NK-92 (cell line): Measurements from ENCODE around the gene ARFGAP1.

ENCODE experiments used
- DNase-seq: peaks from one replicate; lab custom pipeline; 2025; ENCODE audit not compliant: unreplicated experiment; lab: John Stamatoyannopoulos, UW

ARFGAP1 gene

DNA sequence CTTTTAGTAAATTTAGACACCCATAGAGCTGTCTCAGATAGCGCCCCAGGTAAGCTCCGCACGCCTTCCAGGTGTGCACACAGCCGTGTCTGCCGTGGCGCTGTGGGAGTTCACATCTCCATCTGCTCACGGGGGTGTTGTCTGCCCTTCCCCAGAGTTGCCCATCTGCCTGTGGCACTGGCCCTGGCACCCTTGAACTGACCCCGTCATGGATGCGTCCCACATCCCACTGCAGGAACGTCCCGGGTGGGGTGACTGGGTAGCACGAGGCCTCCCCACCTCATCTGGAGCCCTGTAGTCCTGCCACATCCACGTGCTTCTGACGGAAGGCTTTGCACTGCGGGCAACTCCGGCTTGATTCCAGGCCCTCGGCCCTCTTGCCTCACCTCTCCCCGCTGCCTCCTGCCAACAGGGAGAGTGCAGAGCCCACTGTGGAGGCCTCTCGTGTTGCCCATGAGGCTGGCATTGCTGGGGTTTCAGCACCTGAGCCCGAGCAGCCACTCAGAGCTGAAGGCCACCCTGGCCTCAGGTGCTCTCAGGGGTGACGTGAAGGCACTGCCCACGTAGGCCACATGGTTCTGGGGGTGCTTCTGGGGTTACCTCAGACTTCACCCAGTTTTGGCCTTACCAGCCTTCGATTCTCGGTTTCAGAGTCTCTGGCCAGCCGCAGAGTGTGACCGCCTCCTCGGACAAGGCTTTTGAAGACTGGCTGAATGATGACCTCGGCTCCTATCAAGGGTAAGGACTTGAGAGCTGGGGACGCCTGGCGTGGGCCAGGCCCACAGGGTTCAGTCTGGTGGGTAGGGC lies 5.1 kb downstream of the ARFGAP1 start:
- DNase-seq, result no peak

DNA sequence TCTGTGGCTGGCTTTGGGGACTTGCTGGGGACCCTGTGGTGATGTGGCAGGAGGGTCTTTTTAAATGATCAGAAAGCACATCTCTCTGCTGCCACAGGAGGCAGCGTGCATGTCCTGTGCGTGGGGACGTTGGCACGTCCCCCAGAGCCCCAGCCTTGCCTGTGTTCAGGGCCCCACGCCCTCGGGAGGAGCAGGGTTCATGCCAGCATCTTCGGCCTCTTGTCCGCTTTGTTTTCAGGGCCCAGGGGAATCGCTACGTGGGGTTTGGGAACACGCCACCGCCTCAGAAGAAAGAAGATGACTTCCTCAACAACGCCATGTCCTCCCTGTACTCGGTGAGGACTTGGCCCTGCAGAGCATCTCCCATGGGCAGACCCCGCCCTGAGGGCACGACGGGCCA lies 6.0 kb downstream of the ARFGAP1 start:
- no peak for DNase-seq

DNA sequence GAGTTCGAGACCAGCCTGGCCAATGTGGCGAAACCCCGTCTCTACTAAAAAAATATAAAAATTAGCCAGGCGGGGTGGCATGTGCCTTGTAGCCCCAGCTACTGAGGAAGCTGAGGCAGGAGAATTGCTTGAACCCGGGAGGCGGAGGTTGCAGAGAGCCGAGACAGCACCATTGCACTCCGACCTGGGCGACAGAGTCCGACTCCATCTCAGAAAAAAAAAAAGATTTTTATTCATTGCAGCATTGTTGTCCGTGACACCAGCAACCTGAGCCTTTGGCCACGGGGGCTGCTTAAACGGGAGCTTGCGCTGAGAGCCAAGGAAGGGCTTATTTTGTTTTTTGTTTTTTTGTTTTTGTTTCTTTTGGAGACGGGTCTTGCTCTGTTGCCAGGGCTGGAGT lies 7.3 kb downstream of the ARFGAP1 start:
- no peak for DNase-seq

DNA sequence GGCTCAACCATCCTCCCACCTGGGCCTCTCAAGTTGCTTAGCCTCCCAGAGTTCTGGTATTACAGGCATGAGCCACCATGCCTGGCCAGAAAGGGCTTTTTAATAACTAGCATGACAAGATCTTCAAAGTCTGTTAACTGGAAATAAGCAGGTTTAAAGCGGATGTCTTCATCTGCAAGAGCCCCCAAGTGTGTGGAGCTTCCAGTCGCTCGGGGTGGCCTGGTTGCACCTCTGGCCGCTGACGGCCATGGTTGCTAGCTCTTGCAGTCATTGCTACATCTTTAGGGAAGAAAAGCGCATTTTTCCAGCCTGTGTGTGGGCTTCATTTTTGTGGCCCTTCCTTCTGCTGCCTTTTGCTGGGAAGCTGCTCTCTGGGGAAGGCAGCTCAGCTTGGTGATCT lies 7.8 kb downstream of the ARFGAP1 start:
- DNase-seq, result no peak

DNA sequence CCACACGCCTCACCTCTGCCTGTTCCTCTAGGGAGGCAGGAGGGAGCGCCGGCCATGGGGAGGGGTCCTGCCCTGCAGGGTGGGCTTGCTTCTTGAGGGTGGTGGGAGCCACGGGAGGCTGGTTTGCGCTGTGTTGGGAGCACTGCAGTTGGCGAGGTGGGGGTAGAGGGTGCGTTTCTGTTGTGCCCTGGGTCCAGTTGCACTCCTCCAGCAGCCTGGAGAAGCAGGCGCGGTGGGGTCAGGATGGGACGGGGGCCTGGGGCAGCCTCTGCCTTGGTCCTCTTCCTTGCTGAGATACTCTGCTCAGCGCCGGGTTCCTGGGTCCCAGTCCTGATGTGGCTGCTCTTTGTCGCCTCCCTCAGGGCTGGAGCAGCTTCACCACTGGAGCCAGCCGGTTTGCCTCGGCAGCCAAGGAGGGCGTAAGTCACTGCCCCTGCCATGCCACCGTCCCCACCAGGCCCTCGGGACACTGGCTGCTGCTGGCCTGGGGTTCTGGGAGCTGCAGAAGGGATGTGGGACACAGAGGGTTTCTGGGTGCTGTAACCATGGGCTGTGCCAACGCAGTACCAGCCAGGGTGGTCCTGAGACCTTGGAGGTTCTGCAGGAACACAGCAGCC lies 8.4 kb downstream of the ARFGAP1 start:
- no peak for DNase-seq

DNA sequence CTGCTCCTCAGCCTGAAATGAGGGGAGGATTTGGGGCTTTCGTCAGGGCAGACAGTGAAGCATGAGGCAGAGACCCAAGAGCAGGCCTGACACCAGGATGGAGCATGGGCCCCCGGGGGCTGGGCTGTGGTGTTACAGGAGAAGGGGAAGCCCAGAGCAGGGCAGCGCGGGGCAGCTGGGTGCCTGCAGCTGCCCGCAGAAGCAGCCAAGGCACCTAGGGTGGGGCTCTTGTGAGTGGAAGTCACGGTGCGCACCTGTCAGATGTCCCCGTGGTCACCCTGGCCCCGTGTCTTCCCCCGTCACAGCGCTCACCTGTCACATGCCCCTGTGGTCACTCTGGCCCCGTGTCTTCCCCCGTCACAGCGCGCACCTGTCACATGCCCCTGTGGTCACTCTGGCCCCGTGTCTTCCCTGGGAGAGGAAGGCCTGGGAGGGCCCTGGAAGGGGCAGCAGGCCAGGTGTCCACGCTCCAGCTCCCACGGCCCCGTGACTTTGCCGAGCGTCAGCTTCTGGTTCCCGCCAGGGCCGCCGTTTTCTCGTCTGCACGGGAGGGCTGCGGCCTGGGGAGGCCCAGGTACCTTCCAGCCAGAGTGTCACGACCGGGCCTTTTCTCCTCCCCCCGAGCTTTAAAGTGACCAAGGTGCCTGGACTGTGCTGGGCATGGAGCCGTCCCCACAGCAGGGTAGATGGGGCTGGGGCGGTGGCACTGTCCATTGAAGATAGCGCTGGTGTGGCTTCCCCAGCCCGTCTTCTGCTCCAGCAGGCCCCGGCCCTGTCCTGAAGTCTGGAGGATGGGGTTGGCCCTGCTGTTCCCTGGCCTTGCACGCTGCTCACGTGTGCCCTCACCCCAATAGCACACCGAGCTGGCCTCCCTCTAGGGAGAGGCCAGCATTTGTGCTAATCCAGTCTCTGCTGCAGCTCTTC lies 9.4 kb downstream of the ARFGAP1 start:
- DNase-seq, result no peak

DNA sequence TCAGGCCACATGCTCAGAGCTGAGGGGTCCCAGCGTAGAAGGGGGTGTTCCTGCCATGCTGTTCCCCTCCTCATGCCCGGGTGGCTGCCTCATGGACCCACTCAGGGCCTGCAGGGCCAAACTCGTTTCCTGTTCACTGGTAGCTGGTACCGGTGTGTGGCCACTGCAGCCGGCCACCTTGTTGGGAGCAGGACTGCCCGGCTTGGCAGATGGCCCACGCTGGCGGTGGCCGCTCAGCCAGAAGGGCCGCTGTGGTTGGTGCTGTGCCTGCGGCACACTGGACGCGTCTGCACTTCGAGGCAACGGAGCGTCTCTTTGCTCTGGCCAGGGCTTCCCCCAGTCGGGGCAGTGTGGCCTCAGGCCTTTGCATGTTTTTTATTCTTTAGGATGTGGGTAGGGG lies 10.3 kb downstream of the ARFGAP1 start:
- DNase-seq, result no peak

DNA sequence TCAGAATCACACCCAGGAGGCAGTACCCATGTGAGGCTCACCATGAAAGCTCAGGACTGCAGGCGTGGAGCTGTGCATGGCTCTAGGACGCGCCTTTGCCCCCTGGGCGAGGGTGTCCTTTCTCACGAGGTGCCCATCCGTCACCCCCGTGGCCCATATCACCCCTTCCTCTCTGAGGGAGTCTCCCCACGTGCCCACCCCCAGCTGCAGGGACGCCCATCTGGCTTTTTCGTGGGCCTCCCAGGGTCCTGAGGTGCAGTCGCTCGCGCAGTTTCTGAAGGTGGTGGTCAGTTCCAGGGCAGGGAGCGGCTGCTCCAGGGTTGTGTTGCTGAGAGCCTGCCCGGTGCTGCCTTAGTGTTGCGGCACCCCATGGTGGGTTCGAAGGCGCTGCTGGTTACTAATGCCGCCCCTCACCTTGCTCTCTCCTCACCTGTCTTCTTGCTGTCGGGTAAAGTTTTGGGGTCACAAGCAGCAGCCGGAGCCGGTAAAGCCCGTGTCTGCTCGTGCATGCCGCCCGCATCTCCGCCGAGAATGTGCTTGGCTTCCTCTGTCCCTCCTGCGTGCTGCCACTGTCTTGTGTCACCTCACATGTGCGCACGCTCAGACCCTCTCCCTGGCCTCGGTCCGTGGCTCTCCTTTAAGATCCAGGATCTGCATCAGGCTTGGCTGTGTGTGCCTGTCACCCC lies 10.9 kb downstream of the ARFGAP1 start:
- DNase-seq, result no peak

DNA sequence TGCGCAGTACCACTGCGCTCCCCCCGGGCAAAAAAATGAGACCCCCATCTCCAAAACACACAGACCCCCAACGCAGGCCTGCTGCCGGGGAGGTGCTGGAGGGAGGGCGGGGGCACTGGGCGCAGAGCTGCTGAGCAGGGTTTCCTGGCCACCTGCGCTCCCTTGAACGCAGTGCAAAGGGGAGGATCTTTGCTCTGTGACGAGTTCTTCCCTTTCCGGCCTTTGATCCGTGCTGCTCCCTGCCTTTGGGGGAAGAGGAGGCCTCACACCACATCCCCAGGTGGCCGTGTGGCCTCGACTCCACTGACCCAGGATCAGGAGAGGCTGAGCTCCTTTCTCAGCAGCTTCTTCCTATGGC lies 11.4 kb downstream of the ARFGAP1 start:
- no peak for DNase-seq

DNA sequence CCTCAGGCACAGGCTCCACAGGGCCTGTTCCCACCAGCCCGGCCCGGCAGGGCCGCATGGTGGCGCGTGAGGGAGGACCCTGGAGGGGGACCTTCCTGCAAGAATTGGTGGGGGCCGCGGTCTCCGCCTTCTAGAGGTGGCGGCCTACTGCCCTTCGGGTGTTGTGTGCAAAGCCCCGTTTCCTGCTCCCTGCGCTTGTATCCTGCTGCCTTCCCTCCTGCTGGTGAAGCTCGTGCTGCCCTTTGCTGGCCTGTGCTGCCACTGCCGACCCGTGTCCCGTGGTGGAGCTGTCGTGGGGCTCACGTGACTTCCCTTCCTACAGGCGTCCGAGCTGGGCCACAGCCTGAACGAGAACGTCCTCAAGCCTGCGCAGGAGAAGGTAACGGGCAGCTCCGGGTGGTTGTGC lies 11.9 kb downstream of the ARFGAP1 start:
- DNase-seq, result no peak

DNA sequence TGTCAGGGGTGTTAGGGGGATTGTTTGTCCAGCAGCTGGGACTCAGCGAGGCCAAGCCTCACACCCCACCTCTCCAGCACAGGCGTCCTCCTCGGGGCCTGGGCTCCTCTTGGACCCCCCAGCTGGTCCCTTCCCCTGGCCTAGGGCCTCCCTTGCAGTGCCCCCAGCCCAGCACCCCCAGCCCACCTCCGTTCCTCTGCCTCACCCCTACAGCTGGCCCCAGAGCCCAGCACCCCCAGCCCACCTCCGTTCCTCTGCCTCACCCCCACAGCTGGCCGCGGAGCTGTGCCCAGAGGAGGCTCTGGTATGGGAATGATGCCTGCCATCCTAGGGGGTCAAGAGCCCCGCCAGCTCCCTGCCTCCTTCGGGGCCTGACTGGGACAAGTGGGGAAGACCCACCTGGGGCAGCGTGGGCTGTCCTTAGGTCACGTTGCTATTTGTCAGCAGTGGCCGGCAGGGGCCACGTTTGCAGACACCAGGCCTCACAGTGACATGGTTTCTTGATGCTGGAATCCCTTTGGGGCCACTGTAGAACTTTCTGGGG lies 12.4 kb downstream of the ARFGAP1 start:
- DNase-seq, result no peak

DNA sequence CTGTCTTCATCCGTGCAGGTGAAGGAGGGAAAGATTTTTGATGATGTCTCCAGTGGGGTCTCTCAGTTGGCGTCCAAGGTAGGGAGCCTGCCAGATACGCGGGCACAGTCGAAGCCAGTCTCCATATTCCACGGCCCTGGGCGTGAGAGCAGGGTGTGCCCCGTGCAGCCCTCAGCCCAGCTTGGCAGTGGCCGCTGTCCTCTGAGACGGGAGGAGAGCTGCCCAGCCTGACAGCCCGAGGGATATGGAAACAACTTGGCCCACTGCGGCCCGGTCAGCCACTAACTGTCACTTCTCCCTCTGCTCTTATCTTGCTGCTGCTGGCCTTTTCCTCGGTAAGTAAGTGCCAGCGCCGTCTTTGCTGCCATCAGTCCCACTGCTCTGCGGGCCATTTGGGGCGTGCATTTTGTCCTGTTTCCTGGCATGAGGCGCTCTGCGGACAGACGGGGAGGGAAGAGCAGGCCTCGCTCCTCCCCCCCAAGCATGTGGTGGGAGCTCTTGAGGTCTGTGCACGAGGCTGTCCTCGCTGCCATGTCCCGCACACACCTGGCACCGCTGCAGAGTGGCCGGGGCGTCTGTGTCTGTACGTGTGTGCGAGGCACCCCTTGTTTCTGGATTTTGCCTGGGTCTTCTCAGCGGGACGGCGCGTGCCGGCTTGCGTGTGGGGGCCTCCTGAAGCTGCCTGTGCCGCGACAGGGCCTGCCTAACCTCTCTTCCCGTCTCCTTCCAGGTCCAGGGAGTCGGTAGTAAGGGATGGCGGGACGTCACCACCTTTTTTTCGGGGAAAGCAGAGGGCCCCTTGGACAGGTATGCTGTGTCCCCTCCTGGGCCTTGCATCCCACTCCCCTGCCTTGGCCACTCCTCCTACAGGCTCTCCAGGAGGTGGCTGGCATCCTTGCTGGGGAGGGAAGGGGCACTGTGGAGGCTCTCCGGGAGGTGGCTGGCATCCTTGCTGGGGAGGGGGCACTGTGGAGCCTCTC lies 13.3 kb downstream of the ARFGAP1 start:
- DNase-seq, result no peak

DNA sequence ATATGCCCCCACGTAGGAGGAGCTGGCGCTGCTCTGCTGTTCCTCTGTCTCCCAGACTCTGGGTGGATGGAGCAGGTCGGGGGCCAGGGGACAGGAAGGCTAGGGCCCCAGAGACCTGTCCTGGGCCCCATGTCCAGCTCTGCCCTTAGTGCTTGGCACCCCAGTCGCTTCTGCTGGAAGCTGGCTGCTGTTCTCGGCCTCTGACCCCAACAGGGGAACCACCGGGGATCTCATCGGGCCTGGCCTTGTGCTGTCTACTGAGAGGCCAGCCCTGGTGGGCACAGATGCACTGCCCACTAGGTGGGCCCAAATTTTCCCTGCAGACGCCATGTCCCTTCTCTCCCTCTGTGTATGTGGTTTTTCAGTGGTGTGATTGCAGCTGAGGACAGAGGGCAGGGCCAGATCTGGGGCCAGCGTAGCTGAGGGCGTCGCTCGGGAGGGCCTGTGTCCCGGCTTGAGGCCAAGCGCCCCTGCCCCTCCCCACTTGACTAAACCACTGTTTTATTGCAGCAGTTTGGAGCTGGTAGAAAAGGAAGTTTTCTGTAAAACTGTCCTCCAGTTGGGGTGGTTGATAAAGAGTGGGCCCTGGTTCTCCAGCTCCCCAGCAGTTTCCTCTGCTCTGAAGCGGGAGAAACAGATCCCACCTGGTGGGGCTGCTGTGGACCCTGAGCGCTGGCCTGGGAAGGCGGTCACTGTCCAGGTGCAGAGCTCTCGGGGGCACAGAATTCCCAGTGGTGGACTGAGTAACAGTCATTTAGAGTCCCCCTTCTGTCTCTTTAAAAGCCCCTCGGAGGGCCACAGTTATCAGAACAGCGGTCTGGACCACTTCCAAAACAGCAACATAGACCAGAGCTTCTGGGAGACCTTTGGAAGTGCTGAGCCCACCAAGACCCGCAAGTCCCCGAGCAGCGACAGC lies 14.4 kb downstream of the ARFGAP1 start:
- DNase-seq, result no peak

DNA sequence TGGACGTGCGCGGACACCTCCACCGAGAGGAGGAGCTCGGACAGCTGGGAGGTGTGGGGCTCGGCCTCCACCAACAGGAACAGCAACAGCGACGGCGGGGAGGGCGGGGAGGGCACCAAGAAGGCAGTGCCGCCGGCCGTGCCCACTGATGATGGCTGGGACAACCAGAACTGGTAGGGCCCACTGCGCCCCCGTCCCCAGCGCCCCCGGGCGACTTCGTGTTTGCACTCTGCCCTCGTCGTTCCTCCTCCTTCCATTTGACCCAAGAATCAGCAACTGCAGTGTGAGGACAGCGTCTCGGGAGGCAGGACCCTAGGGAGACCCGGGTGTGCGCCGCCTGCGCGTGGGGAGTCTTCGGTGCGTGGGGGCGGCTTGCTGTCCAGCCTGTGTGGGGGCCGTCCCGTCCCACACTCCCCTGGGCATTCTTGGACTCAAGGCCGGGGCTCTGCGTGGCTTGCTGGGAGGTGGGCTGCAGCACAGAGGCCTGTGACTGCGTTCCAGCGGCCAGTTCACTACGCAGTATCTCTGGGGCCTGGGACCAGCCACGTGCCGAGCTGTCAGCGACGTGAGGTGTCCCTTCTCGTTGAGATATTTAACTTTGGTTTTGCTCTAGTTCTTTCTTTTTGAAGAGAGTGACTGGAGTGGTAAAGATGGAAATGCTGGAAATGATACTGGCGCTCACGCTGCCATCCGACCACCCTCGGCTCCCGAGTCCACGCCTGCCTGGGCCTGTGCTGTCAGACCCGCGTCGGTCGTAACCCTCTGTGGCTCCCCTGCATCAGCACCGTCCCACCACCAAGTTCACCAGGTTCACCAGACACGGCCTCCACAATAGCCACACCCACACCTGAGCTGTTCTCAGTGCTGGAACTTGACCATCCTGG lies 15.3 kb downstream of the ARFGAP1 start:
- no peak for DNase-seq

DNA sequence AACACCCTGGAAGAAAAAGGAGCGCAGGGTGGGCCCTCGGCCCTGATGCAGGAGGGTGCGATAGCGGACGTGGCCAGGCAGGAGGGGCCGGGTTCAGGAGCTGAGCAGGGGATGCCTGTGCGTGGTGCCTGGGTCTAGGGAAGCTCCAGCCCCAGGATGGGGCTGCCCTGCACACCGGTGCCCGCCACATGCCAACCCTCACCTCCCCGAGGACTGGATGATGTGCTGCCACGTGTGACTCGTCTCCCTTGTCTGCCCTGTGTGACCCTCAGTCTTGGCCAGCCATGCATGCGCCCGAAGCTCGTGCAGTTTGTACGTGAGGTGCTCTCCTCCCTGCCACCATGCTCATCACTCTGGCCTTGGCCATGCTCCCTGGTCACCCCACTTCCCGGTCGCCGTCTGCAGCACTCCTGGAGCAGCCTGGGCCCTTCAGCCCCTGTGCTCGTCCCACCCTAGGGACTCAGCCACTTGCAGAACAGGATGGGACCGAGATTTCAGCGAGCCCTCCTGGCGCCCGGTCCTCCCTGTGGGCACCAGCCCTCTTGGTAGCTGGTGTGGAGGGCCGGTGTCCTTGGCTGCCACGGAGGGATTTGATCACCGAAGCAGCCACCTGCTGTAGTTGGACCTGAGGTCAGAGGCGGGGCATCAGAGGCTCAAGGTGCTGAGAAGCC lies 16.1 kb downstream of the ARFGAP1 start:
- no peak for DNase-seq

DNA sequence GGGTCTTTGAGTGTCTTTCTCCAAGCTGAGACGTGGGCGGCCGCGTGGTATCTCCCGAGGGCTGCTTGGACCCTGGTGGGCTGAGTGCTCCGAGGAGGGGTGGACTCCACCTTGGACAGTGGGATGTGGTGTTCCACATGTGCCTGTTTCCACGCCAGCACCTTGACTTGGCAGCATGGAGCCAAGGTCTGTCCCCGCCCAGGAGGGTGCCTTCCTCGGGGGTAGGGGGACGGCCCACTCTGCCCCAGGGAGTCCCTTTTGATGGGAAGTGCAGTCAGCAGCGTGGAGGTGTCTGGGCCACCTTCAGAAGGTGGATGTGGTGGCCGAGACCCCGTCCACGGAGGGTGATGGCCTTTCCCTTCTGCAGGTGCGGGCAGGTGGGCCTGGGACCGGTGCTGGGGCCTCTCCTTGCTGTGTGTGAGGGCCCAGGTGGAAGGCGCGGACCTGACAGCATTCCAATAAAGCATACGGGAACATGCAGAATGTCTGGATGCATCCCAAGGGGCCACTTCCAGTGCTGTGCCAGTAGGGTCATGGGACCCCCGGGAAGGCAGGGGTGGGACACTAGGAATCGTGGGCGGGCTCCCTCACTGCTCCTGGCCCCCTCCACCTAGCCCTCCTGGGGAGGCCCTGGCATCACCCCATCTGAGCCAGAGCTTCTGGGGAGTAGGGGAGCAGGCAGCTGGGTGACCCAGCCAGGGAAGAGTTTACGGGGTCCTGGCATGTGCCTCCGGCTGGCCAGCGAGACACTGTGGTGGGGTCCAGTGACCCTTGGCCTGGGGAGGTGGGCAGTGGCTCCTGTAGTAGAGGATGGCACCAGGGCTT lies 16.9 kb downstream of the ARFGAP1 start:
- no peak for DNase-seq
